ENCODE data around the gene CLEC16A.

CLEC16A gene

GRCh38 chr16:11213373-11213772 lies 269.0 kb downstream of the CLEC16A start:
- H3K4me3 ChIP-seq (replicated peaks; ENCODE audit: insufficient read depth, low read length), result no peak overlapping the region
- DNase-seq (ENCODE audit: low read depth in 1 of 2, low spot score in 1 of 2), result no peak
- no peak for TF ChIP-seq POLR2AphosphoS5 (IDR thresholded peaks at IDR 0.05; ENCODE audit: low read depth)
- no peak for TF ChIP-seq SPI1 (IDR thresholded peaks at IDR 0.05; ENCODE audit: borderline replicate concordance, low read depth)
- no peak for TF ChIP-seq REST (IDR thresholded peaks at IDR 0.05; ENCODE audit: insufficient replicate concordance, low read depth)
- no peak for TF ChIP-seq GABPA (IDR thresholded peaks at IDR 0.05; ENCODE audit: low read depth)
- TF ChIP-seq, protein P1, sequence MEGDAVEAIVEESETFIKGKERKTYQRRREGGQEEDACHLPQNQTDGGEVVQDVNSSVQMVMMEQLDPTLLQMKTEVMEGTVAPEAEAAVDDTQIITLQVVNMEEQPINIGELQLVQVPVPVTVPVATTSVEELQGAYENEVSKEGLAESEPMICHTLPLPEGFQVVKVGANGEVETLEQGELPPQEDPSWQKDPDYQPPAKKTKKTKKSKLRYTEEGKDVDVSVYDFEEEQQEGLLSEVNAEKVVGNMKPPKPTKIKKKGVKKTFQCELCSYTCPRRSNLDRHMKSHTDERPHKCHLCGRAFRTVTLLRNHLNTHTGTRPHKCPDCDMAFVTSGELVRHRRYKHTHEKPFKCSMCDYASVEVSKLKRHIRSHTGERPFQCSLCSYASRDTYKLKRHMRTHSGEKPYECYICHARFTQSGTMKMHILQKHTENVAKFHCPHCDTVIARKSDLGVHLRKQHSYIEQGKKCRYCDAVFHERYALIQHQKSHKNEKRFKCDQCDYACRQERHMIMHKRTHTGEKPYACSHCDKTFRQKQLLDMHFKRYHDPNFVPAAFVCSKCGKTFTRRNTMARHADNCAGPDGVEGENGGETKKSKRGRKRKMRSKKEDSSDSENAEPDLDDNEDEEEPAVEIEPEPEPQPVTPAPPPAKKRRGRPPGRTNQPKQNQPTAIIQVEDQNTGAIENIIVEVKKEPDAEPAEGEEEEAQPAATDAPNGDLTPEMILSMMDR (IDR thresholded peaks at IDR 0.05; ENCODE audit: insufficient read depth, low read length), result no peak
- no peaks in the 10 kb centered on the region for H3K27me3 ChIP-seq (ENCODE audit: insufficient read depth, poor library complexity, severe bottlenecking)
- H3K27ac ChIP-seq (replicated peaks), result no peak overlapping the region

DNA sequence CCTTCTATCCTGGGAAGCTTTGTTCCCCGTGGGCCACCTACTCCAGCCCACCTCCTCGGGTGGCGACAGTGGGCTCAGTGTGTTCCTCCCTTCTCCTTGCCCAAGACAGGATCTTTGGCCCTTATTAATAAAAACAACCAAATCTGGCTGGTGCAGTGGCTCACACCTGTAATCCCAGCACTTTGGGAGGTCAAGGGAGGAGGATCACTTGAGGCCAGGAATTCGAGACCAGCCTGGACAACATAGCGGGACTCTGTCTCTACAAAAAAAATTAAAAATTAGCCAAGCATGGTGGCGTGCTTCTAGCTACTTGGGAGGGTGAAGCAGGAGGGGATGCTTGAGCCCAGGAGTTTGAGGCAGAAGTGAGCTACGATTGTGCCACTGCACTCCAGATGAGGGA lies 269.4 kb downstream of the CLEC16A start:
- DNase-seq (ENCODE audit: low read depth in 1 of 2, low spot score in 1 of 2), result no peak
- Histone ChIP-seq H3K27me3 (ENCODE audit: insufficient read depth, poor library complexity, severe bottlenecking) (no peaks in the 10 kb centered on the region), H3K27ac (replicated peaks) (no peak overlapping the region), H3K4me3 (replicated peaks; ENCODE audit: insufficient read depth, low read length) (no peak overlapping the region)
- TF ChIP-seq REST (IDR thresholded peaks at IDR 0.05; ENCODE audit: insufficient replicate concordance, low read depth), result no peak

GRCh38 chr16:11215935-11216556 lies 271.7 kb downstream of the CLEC16A start:
- no peak for DNase-seq (ENCODE audit: low read depth in 1 of 2, low spot score in 1 of 2)
- TF ChIP-seq REST (IDR thresholded peaks at IDR 0.05; ENCODE audit: insufficient replicate concordance, low read depth) (no peak), SPI1 (IDR thresholded peaks at IDR 0.05; ENCODE audit: borderline replicate concordance, low read depth) (no peak), POLR2AphosphoS5 (IDR thresholded peaks at IDR 0.05; ENCODE audit: low read depth) (no peak), GABPA (IDR thresholded peaks at IDR 0.05; ENCODE audit: low read depth) (no peak)
- TF ChIP-seq, protein P1 (IDR thresholded peaks at IDR 0.05; ENCODE audit: insufficient read depth, low read length), result no peak
- Histone ChIP-seq H3K27me3 (ENCODE audit: insufficient read depth, poor library complexity, severe bottlenecking) (no peaks in the 10 kb centered on the region), H3K4me3 (replicated peaks; ENCODE audit: insufficient read depth, low read length) (no peak overlapping the region), H3K27ac (replicated peaks) (no peak overlapping the region)

All from HL-60 (cell line).